ENCODE results near the gene PDE6A.

PDE6A gene

GRCh38 chr5:149893403-149893931, 51.1 kb downstream of the PDE6A start:
- DNase-seq (ENCODE audit: low spot score) = no peak
- TF ChIP-seq, protein P1, sequence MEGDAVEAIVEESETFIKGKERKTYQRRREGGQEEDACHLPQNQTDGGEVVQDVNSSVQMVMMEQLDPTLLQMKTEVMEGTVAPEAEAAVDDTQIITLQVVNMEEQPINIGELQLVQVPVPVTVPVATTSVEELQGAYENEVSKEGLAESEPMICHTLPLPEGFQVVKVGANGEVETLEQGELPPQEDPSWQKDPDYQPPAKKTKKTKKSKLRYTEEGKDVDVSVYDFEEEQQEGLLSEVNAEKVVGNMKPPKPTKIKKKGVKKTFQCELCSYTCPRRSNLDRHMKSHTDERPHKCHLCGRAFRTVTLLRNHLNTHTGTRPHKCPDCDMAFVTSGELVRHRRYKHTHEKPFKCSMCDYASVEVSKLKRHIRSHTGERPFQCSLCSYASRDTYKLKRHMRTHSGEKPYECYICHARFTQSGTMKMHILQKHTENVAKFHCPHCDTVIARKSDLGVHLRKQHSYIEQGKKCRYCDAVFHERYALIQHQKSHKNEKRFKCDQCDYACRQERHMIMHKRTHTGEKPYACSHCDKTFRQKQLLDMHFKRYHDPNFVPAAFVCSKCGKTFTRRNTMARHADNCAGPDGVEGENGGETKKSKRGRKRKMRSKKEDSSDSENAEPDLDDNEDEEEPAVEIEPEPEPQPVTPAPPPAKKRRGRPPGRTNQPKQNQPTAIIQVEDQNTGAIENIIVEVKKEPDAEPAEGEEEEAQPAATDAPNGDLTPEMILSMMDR (IDR thresholded peaks at IDR 0.05) = no peak
- H3K27ac ChIP-seq = no peak overlapping the region
- no peak overlapping the region for H3K4me3 ChIP-seq

DNA sequence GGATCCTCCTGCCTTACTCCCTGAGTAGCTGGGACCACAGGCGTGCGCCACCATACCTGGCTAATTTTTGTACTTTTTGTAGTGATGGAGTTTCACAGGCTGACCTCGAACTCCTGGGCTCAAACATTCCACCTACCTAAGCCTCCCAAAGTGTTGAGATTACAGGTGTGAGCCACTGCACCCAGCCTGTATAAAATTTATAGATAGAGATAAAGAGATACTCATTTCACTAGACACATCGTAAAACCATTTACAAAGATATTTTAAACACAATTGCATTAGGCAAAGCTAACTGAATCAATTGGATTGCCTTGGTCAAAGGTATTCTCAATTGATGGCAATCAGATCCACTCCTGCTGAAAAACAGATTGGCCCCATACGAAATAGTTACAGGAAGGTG, 52.0 kb downstream of the PDE6A start:
- DNase-seq (ENCODE audit: low spot score) = no peak
- TF ChIP-seq, protein P1 (IDR thresholded peaks at IDR 0.05) = no peak
- Histone ChIP-seq H3K27ac (no peak overlapping the region), H3K4me3 (no peak overlapping the region)

- H3K4me3 ChIP-seq = no peak overlapping the region
- DNase-seq (ENCODE audit: low spot score) = no peak
- no peak overlapping the region for H3K27ac ChIP-seq
- TF ChIP-seq, protein P1 (IDR thresholded peaks at IDR 0.05) = no peak
These were observed 56.3 kb downstream of the PDE6A start for GRCh38 chr5:149888280-149888679.

- no peak for DNase-seq (ENCODE audit: low spot score)
- TF ChIP-seq, protein P1 (IDR thresholded peaks at IDR 0.05) = no peak
- peak overlapping the region in 1 of 2 donors; percentile 70 for H3K27ac ChIP-seq
- H3K4me3 ChIP-seq = no peak overlapping the region
These were observed 56.9 kb downstream of the PDE6A start for GRCh38 chr5:149887622-149888183.

- DNase-seq (ENCODE audit: low spot score) = no peak
- TF ChIP-seq, protein P1 (IDR thresholded peaks at IDR 0.05) = no peak
- Histone ChIP-seq H3K27ac (peak overlapping the region in 1 of 2 donors; percentile 70), H3K4me3 (no peak overlapping the region)
These were observed 57.7 kb downstream of the PDE6A start for GRCh38 chr5:149886692-149887470.

GRCh38 chr5:149886060-149886459, 58.5 kb downstream of the PDE6A start:
- no peak overlapping the region for H3K4me3 ChIP-seq
- TF ChIP-seq, protein P1 (IDR thresholded peaks at IDR 0.05) = no peak
- H3K27ac ChIP-seq = no peak overlapping the region
- DNase-seq (ENCODE audit: low spot score) = no peak

DNA sequence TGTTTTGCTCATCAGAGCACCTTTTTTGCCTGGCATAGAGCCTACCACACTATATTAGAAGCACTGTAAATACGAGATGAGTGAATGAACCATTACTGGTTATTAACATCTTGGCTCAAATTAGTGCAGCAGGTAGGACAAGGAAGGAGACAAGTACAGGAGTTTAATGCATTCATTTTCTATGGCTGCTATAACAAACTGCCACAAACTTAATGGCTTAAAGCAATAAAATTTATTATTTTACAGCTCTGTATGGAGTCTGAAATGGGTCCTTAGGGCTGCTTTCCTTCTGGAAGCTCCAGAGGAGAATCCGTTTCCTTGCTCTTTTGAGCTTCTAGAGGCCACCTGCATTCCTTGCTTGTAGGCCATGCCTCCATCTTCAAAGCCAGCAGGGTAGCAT, 59.1 kb downstream of the PDE6A start:
- H3K4me3 ChIP-seq = no peak overlapping the region
- no peak overlapping the region for H3K27ac ChIP-seq
- DNase-seq (ENCODE audit: low spot score) = no peak
- TF ChIP-seq, protein P1 (IDR thresholded peaks at IDR 0.05) = no peak
